Neural progenitor cell (in vitro differentiated cells): Measurements from ENCODE around the gene MMP17. TPM values are rescaled to one million over a fixed set of nuclear protein-coding genes. Genes with fewer than 3 reads are reported as not detected.
"Not testable (repeated sequence)": the region's sequence is repeated elsewhere in the genome, so short reads cannot be mapped to it uniquely, and the experiment has no call there.

ENCODE experiments used
- DNase-seq: peaks from one replicate; pipeline ENCODE4 v3.0.0-alpha.2; 2016; ENCODE audit warnings: low spot score
- H2AFZ ChIP-seq: fragments of 200-600 bp; sonication (generic); replicated peaks from 2 replicates; pipeline ENCODE4 v1.6.1; 2016; ENCODE audit warnings: antibody characterized with exemption
- H3F3A ChIP-seq: fragments of 200-600 bp; sonication (generic); 2 replicates; pipeline ENCODE4 v1.6.1; 2016; ENCODE audit warnings: antibody characterized with exemption, low read depth
- H3K27ac ChIP-seq: fragments of 200-600 bp; sonication (generic); 2 replicates; pipeline ENCODE4 v1.5.1; 2016; ENCODE audit warnings: mild to moderate bottlenecking
- H3K27me3 ChIP-seq: fragments of 200-600 bp; sonication (generic); 2 replicates; pipeline ENCODE4 v1.6.1; 2016; ENCODE audit warnings: mild to moderate bottlenecking, moderate library complexity
- H3K36me3 ChIP-seq: fragments of 200-600 bp; sonication (generic); 2 replicates; pipeline ENCODE4 v1.5.1; 2016
- H3K4me1 ChIP-seq: fragments of 200-600 bp; sonication (generic); 2 replicates; pipeline ENCODE4 v1.6.1; 2016; ENCODE audit warnings: mixed run types
- H3K4me2 ChIP-seq: fragments of 200-600 bp; sonication (generic); 2 replicates; pipeline ENCODE4 v1.6.1; 2016
- H3K4me3 ChIP-seq: fragments of 200-600 bp; sonication (generic); 2 replicates; pipeline ENCODE4 v1.5.1; 2016
- H3K79me2 ChIP-seq: fragments of 200-600 bp; sonication (generic); 2 replicates; pipeline ENCODE4 v1.6.1; 2016; ENCODE audit warnings: low read depth
- H3K9ac ChIP-seq: fragments of 200-600 bp; sonication (generic); 2 replicates; pipeline ENCODE4 v1.6.1; 2016
- H3K9me3 ChIP-seq: fragments of 200-600 bp; sonication (generic); 2 replicates; pipeline ENCODE4 v1.5.1; 2016; ENCODE audit warnings: low read depth
- H4K20me1 ChIP-seq: fragments of 200-600 bp; sonication (generic); 2 replicates; pipeline ENCODE4 v1.6.1; 2016; ENCODE audit warnings: low read depth
- H3K27ac Mint-ChIP-seq: 3 replicates; pipeline ENCODE4 v1.8.0; 2021; ENCODE audit warnings: mixed read lengths
- H3K27me3 Mint-ChIP-seq: 2 replicates; pipeline ENCODE4 v1.8.0; 2022; ENCODE audit warnings: low read depth, mild to moderate bottlenecking, inconsistent platforms, moderate library complexity, mixed read lengths; ENCODE audit not compliant: insufficient read depth
- H3K36me3 Mint-ChIP-seq: 3 replicates; pipeline ENCODE4 v1.8.0; 2021; ENCODE audit warnings: mixed read lengths
- H3K4me1 Mint-ChIP-seq: 3 replicates; pipeline ENCODE4 v1.8.0; 2021; ENCODE audit warnings: mixed read lengths
- H3K4me3 Mint-ChIP-seq: 3 replicates; pipeline ENCODE4 v1.8.0; 2021; ENCODE audit warnings: mild to moderate bottlenecking, moderate library complexity, mixed read lengths
- H3K9me3 Mint-ChIP-seq: 3 replicates; pipeline ENCODE4 v1.8.0; 2020; ENCODE audit warnings: mixed read lengths
- EZH2 ChIP-seq: fragments of 200-600 bp; sonication (generic); IDR thresholded peaks from 2 replicates; pipeline ENCODE4 v1.6.1; 2017; ENCODE audit warnings: antibody characterized with exemption, mild to moderate bottlenecking, moderate library complexity
- EZH2phosphoT487 ChIP-seq: fragments of 200-600 bp; sonication (generic); IDR thresholded peaks from 2 replicates; pipeline ENCODE4 v1.6.1; 2017; ENCODE audit warnings: antibody characterized with exemption
- total RNA-seq: library from RNA; depleted of rRNA; stranded (reverse); fragments of >200 nt; gene quantifications from 2 replicates; pipeline ENCODE4 v1.2.3, GENCODE V29; 2015; ENCODE audit warnings: low replicate concordance
- TF ChIP-seq, protein P1 (sequence below): fragments of 200-600 bp; sonication (generic); IDR thresholded peaks from 2 replicates; pipeline ENCODE4 v1.5.1; 2017; ENCODE audit warnings: antibody characterized with exemption, mild to moderate bottlenecking

MMP17 gene
- total RNA-seq, 1 donor from 2014 or later: 2.1 TPM

DNA sequence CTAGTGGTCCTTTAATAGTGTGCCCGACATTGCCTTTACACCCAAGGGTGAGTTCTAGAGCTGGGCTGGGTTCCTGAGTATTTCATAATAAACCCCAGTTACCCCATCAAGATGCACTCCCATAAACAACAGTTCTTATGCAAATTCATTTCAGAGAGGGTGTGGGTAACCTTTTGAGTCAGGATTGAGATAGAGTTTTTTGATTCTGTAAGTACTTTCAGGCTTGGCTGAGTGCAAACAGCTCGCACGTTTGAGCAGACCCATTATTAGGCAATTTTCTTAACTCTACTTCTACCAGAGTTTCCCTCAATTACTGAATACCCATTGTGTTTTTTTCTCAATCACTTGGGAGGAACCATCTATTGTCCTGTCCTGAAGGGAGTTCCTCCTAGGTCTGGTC is 50.2 kb downstream of the MMP17 start:
- peak overlapping the region; percentile 63 for H3K4me2 ChIP-seq
- H3K4me3 ChIP-seq, H3K9ac ChIP-seq, H4K20me1 ChIP-seq, H3K27me3 ChIP-seq, H3K27ac Mint-ChIP-seq, H2AFZ ChIP-seq, H3K79me2 ChIP-seq, H3K36me3 ChIP-seq, H3K9me3 Mint-ChIP-seq, H3K9me3 ChIP-seq, H3K36me3 Mint-ChIP-seq, H3K4me3 Mint-ChIP-seq: not testable (repeated sequence)
- H3K4me1 Mint-ChIP-seq: peaks cover 15% of the 10 kb centered on the region
- H3F3A ChIP-seq: peaks cover 25% of the 10 kb centered on the region
- peak; percentile 34 for DNase-seq
- H3K4me1 ChIP-seq: peaks cover 30% of the 10 kb centered on the region
- H3K27me3 Mint-ChIP-seq: peaks cover 10% of the 10 kb centered on the region
- peak overlapping the region; percentile 23 for H3K27ac ChIP-seq

DNA sequence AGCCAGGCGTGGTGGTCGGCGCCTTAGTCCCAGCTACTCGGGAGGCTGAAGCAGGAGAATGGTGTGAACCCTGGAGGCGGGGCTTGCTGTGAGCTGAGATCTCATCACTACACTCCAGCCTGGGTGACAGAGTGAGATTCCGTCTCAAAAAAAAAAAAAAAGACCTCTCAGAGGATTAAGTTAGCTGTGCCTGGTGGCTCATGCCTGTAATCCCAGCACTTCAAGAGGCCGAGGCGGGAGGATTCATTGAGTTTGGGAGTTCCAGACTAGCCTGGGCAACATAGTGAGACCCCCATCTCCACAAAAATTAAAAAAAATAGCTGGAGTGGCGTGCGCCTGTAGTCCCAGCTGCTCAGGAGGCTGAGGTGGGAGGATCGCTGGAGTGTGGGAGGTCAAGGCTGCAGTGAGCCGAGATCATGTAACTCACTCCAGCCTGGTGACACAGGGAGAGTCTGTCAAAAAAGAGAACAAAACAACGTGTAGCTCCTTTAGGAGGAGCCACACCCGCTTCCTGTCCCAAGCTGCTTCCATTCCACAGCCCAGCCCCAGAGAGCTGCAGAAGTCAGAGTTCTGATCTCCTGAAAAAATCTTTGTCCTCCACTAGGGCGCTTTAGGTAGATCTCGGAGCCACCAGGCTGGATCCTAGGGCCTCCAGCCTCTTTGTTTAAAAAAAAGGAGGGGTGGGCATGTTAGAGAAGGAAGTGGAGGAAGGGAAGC is 54.8 kb downstream of the MMP17 start:
- H3K4me3 Mint-ChIP-seq: no peak overlapping the region
- TF ChIP-seq EZH2phosphoT487 (no peak), EZH2 (no peak)
- TF ChIP-seq, protein P1, sequence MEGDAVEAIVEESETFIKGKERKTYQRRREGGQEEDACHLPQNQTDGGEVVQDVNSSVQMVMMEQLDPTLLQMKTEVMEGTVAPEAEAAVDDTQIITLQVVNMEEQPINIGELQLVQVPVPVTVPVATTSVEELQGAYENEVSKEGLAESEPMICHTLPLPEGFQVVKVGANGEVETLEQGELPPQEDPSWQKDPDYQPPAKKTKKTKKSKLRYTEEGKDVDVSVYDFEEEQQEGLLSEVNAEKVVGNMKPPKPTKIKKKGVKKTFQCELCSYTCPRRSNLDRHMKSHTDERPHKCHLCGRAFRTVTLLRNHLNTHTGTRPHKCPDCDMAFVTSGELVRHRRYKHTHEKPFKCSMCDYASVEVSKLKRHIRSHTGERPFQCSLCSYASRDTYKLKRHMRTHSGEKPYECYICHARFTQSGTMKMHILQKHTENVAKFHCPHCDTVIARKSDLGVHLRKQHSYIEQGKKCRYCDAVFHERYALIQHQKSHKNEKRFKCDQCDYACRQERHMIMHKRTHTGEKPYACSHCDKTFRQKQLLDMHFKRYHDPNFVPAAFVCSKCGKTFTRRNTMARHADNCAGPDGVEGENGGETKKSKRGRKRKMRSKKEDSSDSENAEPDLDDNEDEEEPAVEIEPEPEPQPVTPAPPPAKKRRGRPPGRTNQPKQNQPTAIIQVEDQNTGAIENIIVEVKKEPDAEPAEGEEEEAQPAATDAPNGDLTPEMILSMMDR: no peak
- Histone ChIP-seq H3K79me2 (no peaks in the 10 kb centered on the region), H3K36me3 (no peaks in the 10 kb centered on the region), H4K20me1 (no peaks in the 10 kb centered on the region), H3K27me3 (no peaks in the 10 kb centered on the region), H2AFZ (no peak overlapping the region), H3K9me3 (no peaks in the 10 kb centered on the region), H3K4me3 (no peak overlapping the region), H3K9ac (no peak overlapping the region), H3K4me1 (peaks cover 24% of the 10 kb centered on the region), H3K27ac (no peak overlapping the region), H3K4me2 (no peak overlapping the region), H3F3A (peaks cover 19% of the 10 kb centered on the region)
- H3K9me3 Mint-ChIP-seq: peaks cover 10% of the 10 kb centered on the region
- H3K27ac Mint-ChIP-seq: no peak overlapping the region
- DNase-seq: no peak
- H3K4me1 Mint-ChIP-seq: peaks cover 12% of the 10 kb centered on the region
- no peaks in the 10 kb centered on the region for H3K36me3 Mint-ChIP-seq
- H3K27me3 Mint-ChIP-seq: peaks cover 7% of the 10 kb centered on the region

DNA sequence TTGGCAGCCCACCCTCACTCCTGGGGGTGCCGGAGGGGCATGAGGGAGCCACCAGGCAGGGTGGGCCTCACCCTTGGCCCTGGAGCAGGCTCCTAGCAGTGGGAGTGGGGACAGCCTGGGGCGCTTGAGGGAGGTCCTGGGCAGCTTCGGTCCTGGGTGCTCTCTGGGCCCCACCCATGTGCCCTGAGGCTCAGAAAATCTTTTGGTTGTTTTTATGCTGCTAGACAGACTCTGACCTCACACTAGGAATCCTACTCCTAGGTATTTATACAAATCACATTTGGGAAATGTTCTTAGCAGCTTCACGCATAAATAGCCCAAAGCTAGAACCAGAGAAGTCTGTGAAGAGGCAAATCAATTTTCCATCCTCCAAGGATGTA is 55.3 kb downstream of the MMP17 start:
- Histone ChIP-seq H3K9me3 (no peaks in the 10 kb centered on the region), H3F3A (peaks cover 14% of the 10 kb centered on the region), H3K79me2 (no peaks in the 10 kb centered on the region), H3K9ac (no peak overlapping the region), H3K4me1 (peaks cover 19% of the 10 kb centered on the region), H2AFZ (no peak overlapping the region), H4K20me1 (no peaks in the 10 kb centered on the region), H3K36me3 (no peaks in the 10 kb centered on the region), H3K27me3 (no peaks in the 10 kb centered on the region), H3K4me3 (no peak overlapping the region), H3K4me2 (no peak overlapping the region), H3K27ac (no peak overlapping the region)
- Mint-ChIP-seq H3K9me3 (peaks cover 10% of the 10 kb centered on the region), H3K4me3 (no peak overlapping the region), H3K27me3 (peaks cover 7% of the 10 kb centered on the region), H3K4me1 (peaks cover 8% of the 10 kb centered on the region), H3K27ac (no peak overlapping the region), H3K36me3 (no peaks in the 10 kb centered on the region)
- no peak for TF ChIP-seq EZH2phosphoT487
- no peak for TF ChIP-seq EZH2
- TF ChIP-seq, protein P1: no peak
- DNase-seq: no peak

DNA sequence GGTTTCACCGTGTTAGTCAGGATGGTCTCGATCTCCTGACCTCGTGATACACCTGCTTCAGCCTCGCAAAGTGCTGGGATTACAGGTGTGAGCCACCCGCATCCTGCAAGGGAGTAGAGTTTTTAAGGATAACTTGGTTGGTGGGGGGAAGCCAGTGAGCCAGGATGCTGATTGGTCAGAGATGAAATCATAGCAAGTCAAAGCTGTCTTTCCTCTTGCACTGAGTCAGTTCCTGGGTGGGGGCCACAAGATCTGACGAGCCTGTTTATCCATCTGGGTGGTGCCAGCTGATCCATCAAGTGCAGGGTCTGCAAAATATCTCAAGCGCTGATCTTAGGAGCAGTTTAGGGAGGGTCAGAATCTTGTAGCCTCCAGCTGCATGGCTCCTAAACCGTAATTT is 56.9 kb downstream of the MMP17 start:
- H3K4me3 Mint-ChIP-seq: not testable (repeated sequence)

More for the DNA sequence above, 56.9 kb downstream of the MMP17 start:
- H3K36me3 ChIP-seq, H2AFZ ChIP-seq, H3K4me1 Mint-ChIP-seq, H3K36me3 Mint-ChIP-seq, H3F3A ChIP-seq, H3K9ac ChIP-seq, DNase-seq, H3K4me2 ChIP-seq, H3K79me2 ChIP-seq, H3K4me3 ChIP-seq, H3K9me3 ChIP-seq, H3K27ac ChIP-seq, H3K27ac Mint-ChIP-seq, H4K20me1 ChIP-seq, H3K27me3 ChIP-seq, H3K27me3 Mint-ChIP-seq, H3K4me1 ChIP-seq: not testable (repeated sequence)
- H3K9me3 Mint-ChIP-seq: peaks cover 10% of the 10 kb centered on the region
